ENCODE data around the gene RBM33. TPM values are rescaled to one million over a fixed set of nuclear protein-coding genes. Genes with fewer than 3 reads are reported as not detected.

The RBM33 gene
- polyA plus RNA-seq, 1 donor (not counting 4 experiments of a cell fraction or from before 2014, with no cell fraction given): 8.9 TPM

DNA sequence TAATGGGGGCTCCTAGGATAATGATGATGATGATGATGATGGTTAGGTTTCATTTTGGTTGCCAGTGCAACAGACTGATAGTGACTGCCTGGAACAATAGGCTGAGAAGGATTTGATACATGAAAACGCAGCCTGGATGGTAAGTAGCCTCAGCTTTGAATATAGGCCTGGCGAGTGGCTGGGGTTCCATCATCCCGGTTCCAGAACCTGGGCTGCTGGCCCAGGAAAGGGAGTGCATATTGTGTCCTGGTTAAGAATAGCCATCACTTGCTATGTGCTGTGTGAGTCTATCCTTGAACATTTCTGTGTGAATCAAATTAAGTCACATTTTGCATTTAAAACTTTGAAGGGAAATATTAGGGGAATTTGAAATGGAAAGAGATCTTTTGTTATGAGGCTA lies 105.1 kb downstream of the RBM33 start:
- H3K9me1 ChIP-seq (ENCODE audit: control insufficient read depth, extremely low read depth, insufficient read depth, low read length): peaks cover 3% of the 10 kb centered on the region
- no peaks in the 10 kb centered on the region for H3K9me3 ChIP-seq (ENCODE audit: control insufficient read depth, low read depth, low read length)
- H3K27me3 ChIP-seq (ENCODE audit: control insufficient read depth, extremely low read depth, insufficient read depth, low read length): no peaks in the 10 kb centered on the region
- no peak for DNase-seq (ENCODE audit: low read depth, low spot score)
- no peak overlapping the region for H3K4me3 ChIP-seq (ENCODE audit: control insufficient read depth in 2 of 3, extremely low read depth in 1 of 3, insufficient read depth in 2 of 3, low read depth in 1 of 3, low read length in 3 of 3)
- H3K4me2 ChIP-seq (ENCODE audit: control insufficient read depth, extremely low read depth, insufficient read depth, low read depth, low read length): no peak overlapping the region
- FAIRE-seq: no peak
- no peak overlapping the region for H3K9ac ChIP-seq (ENCODE audit: control insufficient read depth, extremely low read depth, insufficient read depth, low read length)
- H3K36me3 ChIP-seq (ENCODE audit: control insufficient read depth in 2 of 2, extremely low read depth in 1 of 2, insufficient read depth in 2 of 2, low read length in 2 of 2): peaks cover 6 to 8% of the 10 kb centered on the region in 2 experiments
- H3K27ac ChIP-seq (ENCODE audit: control insufficient read depth, insufficient read depth, low read length): no peak overlapping the region
- dilution Hi-C loops (cut with MboI; ENCODE audit: extremely low pct_ligation_motif_present, low sequenced_read_pairs): loop anchor here (25.0 kb wide), 1 partner anchor 162 kb away; no protein-coding TSS in a partner anchor
- H3K4me1 ChIP-seq (ENCODE audit: control insufficient read depth, extremely low read depth, insufficient read depth, low read length): peaks cover 15% of the 10 kb centered on the region
- H2AFZ ChIP-seq (ENCODE audit: control insufficient read depth, low read length): no peak overlapping the region
- peaks cover 47% of the 10 kb centered on the region for H3K79me2 ChIP-seq (ENCODE audit: control insufficient read depth, insufficient read depth, low read length)
- TF ChIP-seq EZH2 (IDR thresholded peaks at IDR 0.05; ENCODE audit: low read length) (no peak), CTCF (optimal IDR thresholded peaks at IDR 0.05 in 1 of 3, IDR thresholded peaks at IDR 0.05 in 1 of 3, conservative IDR thresholded peaks at IDR 0.05 in 1 of 3; ENCODE audit: extremely low read depth in 1 of 3, insufficient read depth in 2 of 3, low read length in 3 of 3) (no peak)
- peaks cover 12% of the 10 kb centered on the region for H4K20me1 ChIP-seq (ENCODE audit: control insufficient read depth, extremely low read depth, insufficient read depth, low read length)

GRCh38 chr7:155750255-155751125 lies 106.0 kb downstream of the RBM33 start:
- peaks cover 3 to 4% of the 10 kb centered on the region in 2 experiments for H3K36me3 ChIP-seq (ENCODE audit: control insufficient read depth in 2 of 2, extremely low read depth in 1 of 2, insufficient read depth in 2 of 2, low read length in 2 of 2)
- H3K4me3 ChIP-seq (ENCODE audit: control insufficient read depth in 2 of 3, extremely low read depth in 1 of 3, insufficient read depth in 2 of 3, low read depth in 1 of 3, low read length in 3 of 3): no peak overlapping the region
- FAIRE-seq (no peak), DNase-seq (ENCODE audit: low read depth, low spot score) (no peak)
- peaks cover 15% of the 10 kb centered on the region for H3K4me1 ChIP-seq (ENCODE audit: control insufficient read depth, extremely low read depth, insufficient read depth, low read length)
- dilution Hi-C loops (cut with MboI; ENCODE audit: extremely low pct_ligation_motif_present, low sequenced_read_pairs): no loop called here
- H3K4me2 ChIP-seq (ENCODE audit: control insufficient read depth, extremely low read depth, insufficient read depth, low read depth, low read length): no peak overlapping the region
- H3K9me3 ChIP-seq (ENCODE audit: control insufficient read depth, low read depth, low read length): no peaks in the 10 kb centered on the region
- TF ChIP-seq EZH2 (IDR thresholded peaks at IDR 0.05; ENCODE audit: low read length): no peak
- no peak for TF ChIP-seq CTCF (optimal IDR thresholded peaks at IDR 0.05 in 1 of 3, IDR thresholded peaks at IDR 0.05 in 1 of 3, conservative IDR thresholded peaks at IDR 0.05 in 1 of 3; ENCODE audit: extremely low read depth in 1 of 3, insufficient read depth in 2 of 3, low read length in 3 of 3)
- H3K27me3 ChIP-seq (ENCODE audit: control insufficient read depth, extremely low read depth, insufficient read depth, low read length): no peaks in the 10 kb centered on the region
- H3K79me2 ChIP-seq (ENCODE audit: control insufficient read depth, insufficient read depth, low read length): peaks cover 56% of the 10 kb centered on the region
- no peak overlapping the region for H3K9ac ChIP-seq (ENCODE audit: control insufficient read depth, extremely low read depth, insufficient read depth, low read length)
- peaks cover 12% of the 10 kb centered on the region for H4K20me1 ChIP-seq (ENCODE audit: control insufficient read depth, extremely low read depth, insufficient read depth, low read length)
- H3K9me1 ChIP-seq (ENCODE audit: control insufficient read depth, extremely low read depth, insufficient read depth, low read length): peaks cover 3% of the 10 kb centered on the region
- no peak overlapping the region for H3K27ac ChIP-seq (ENCODE audit: control insufficient read depth, insufficient read depth, low read length)
- no peak overlapping the region for H2AFZ ChIP-seq (ENCODE audit: control insufficient read depth, low read length)
